SK-N-SH (cell line): ENCODE results near the gene PEX1.
"Not testable (repeated sequence)": the region's sequence is repeated elsewhere in the genome, so short reads cannot be mapped to it uniquely, and the experiment has no call there.

Source experiments
- EP300 ChIP-seq, 2 experiments: IDR thresholded peaks; 2 replicates each; pipeline versions ENCODE4 v1.4.0 to v1.6.1; 2012; ENCODE audit warnings: borderline replicate concordance in 1 of 2, low read depth in 1 of 2, low read length in 1 of 2
- FOXJ3 ChIP-seq: sonication (generic); formaldehyde crosslinking; IDR thresholded peaks from 2 replicates; pipeline ENCODE4 v1.5.1; 2020; ENCODE audit warnings: mild to moderate bottlenecking, missing genetic modification reagents
- FOXM1 ChIP-seq: IDR thresholded peaks from 2 replicates; pipeline ENCODE4 v1.4.0; 2012; ENCODE audit warnings: low read depth, mild to moderate bottlenecking
- MXI1 ChIP-seq: IDR thresholded peaks from 2 replicates; pipeline ENCODE4 v1.6.1; 2012; ENCODE audit warnings: mild to moderate bottlenecking, low read depth, low read length, improper control_type of control experiment
- RAD21 ChIP-seq: IDR thresholded peaks from 2 replicates; pipeline ENCODE4 v1.6.1; 2012; ENCODE audit warnings: mild to moderate bottlenecking, low read length
- SMC3 ChIP-seq: IDR thresholded peaks from 2 replicates; pipeline ENCODE4 v1.6.1; 2012; ENCODE audit warnings: low read depth, low read length, improper control_type of control experiment
- TCF12 ChIP-seq: IDR thresholded peaks from 2 replicates; pipeline ENCODE4 v1.4.0; 2012
- YY1 ChIP-seq: IDR thresholded peaks from 2 replicates; pipeline ENCODE4 v1.4.0; 2012; ENCODE audit warnings: low read depth, mild to moderate bottlenecking
- TF ChIP-seq, protein P1 (sequence below): fragments of 200-600 bp; sonication (generic); IDR thresholded peaks from 2 replicates; pipeline ENCODE4 v1.6.1; 2017; ENCODE audit warnings: antibody characterized with exemption, mild to moderate bottlenecking, moderate library complexity
- TF ChIP-seq, protein P2 (sequence below): fragments of 150-350 bp; IDR thresholded peaks from 2 replicates; pipeline ENCODE4 v1.6.1; 2017; ENCODE audit warnings: antibody characterized with exemption, low read length, low read depth, borderline replicate concordance
- TF ChIP-seq, protein P3 (sequence below): IDR thresholded peaks from 2 replicates; pipeline ENCODE4 v1.4.0; 2012; ENCODE audit warnings: low read depth, borderline replicate concordance

DNA sequence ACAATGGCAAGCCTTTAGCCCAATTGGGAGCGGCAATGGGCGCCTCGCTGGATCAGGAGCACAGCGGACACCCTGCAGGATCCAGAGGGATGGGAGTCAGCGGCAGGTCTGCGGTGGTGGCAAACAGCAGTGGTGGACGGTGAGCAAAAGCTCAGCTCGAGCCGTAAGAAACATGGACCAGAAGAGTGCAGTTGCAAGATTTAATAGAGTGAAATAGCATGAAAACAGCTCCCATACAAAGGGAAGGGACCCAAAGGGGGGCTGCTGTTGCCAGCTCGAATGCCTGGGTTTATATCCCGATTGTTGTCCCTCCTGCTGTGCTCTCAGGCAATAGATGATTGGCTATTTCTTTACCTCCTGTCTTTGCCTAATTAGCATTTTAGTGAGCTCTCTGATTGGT is 50.6 kb downstream of the PEX1 start, which contains the start of gene ERVW-1:
- TF ChIP-seq, protein P1, sequence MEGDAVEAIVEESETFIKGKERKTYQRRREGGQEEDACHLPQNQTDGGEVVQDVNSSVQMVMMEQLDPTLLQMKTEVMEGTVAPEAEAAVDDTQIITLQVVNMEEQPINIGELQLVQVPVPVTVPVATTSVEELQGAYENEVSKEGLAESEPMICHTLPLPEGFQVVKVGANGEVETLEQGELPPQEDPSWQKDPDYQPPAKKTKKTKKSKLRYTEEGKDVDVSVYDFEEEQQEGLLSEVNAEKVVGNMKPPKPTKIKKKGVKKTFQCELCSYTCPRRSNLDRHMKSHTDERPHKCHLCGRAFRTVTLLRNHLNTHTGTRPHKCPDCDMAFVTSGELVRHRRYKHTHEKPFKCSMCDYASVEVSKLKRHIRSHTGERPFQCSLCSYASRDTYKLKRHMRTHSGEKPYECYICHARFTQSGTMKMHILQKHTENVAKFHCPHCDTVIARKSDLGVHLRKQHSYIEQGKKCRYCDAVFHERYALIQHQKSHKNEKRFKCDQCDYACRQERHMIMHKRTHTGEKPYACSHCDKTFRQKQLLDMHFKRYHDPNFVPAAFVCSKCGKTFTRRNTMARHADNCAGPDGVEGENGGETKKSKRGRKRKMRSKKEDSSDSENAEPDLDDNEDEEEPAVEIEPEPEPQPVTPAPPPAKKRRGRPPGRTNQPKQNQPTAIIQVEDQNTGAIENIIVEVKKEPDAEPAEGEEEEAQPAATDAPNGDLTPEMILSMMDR, result not testable (repeated sequence)
- not testable (repeated sequence) for TF ChIP-seq FOXM1; EP300 (IDR thresholded peaks at IDR 0.05; ENCODE audit: borderline replicate concordance in 1 of 2, low read depth in 1 of 2, low read length in 1 of 2); YY1; SMC3; TCF12; RAD21; FOXJ3 (CRISPR knock-in tag); MXI1
- TF ChIP-seq, protein P2, sequence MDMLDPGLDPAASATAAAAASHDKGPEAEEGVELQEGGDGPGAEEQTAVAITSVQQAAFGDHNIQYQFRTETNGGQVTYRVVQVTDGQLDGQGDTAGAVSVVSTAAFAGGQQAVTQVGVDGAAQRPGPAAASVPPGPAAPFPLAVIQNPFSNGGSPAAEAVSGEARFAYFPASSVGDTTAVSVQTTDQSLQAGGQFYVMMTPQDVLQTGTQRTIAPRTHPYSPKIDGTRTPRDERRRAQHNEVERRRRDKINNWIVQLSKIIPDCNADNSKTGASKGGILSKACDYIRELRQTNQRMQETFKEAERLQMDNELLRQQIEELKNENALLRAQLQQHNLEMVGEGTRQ, result not testable (repeated sequence)
- TF ChIP-seq, protein P3, sequence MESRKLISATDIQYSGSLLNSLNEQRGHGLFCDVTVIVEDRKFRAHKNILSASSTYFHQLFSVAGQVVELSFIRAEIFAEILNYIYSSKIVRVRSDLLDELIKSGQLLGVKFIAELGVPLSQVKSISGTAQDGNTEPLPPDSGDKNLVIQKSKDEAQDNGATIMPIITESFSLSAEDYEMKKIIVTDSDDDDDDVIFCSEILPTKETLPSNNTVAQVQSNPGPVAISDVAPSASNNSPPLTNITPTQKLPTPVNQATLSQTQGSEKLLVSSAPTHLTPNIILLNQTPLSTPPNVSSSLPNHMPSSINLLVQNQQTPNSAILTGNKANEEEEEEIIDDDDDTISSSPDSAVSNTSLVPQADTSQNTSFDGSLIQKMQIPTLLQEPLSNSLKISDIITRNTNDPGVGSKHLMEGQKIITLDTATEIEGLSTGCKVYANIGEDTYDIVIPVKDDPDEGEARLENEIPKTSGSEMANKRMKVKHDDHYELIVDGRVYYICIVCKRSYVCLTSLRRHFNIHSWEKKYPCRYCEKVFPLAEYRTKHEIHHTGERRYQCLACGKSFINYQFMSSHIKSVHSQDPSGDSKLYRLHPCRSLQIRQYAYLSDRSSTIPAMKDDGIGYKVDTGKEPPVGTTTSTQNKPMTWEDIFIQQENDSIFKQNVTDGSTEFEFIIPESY, result not testable (repeated sequence)
